PFSK-1 (cell line): ENCODE measurements around the gene ABCC1.

Experiments used
- FOXP2 ChIP-seq: optimal IDR thresholded peaks from 2 replicates; pipeline ENCODE3; 2011; ENCODE audit warnings: borderline replicate concordance, control low read depth, inconsistent platforms; ENCODE audit not compliant: insufficient read depth; ENCODE audit errors: extremely low read length, extremely low read depth
- POLR2AphosphoS5 ChIP-seq: IDR thresholded peaks from 2 replicates; pipeline ENCODE4 v1.6.1; 2012; ENCODE audit warnings: low read depth, mild to moderate bottlenecking, control low read depth, low read length, moderate library complexity
- SIN3A ChIP-seq: IDR thresholded peaks from 2 replicates; pipeline ENCODE4 v1.6.1; 2012; ENCODE audit warnings: mild to moderate bottlenecking, low read length, moderate library complexity, borderline replicate concordance; ENCODE audit not compliant: insufficient read depth
- TAF1 ChIP-seq: IDR thresholded peaks from 2 replicates; pipeline ENCODE4 v1.6.1; 2012; ENCODE audit warnings: low read length, control low read depth, borderline replicate concordance; ENCODE audit not compliant: insufficient read depth
- TF ChIP-seq, protein P1 (sequence below), 2 experiments: IDR thresholded peaks; 2 replicates each; pipeline versions ENCODE4 v1.6.1 to v1.8.0; 2011 to 2012; ENCODE audit warnings: low read depth in 2 of 2, low read length in 2 of 2, control low read depth in 1 of 2, inconsistent platforms in 1 of 2, mild to moderate bottlenecking in 1 of 2, moderate library complexity in 1 of 2; ENCODE audit not compliant: insufficient read depth in 1 of 2

ABCC1 gene

DNA sequence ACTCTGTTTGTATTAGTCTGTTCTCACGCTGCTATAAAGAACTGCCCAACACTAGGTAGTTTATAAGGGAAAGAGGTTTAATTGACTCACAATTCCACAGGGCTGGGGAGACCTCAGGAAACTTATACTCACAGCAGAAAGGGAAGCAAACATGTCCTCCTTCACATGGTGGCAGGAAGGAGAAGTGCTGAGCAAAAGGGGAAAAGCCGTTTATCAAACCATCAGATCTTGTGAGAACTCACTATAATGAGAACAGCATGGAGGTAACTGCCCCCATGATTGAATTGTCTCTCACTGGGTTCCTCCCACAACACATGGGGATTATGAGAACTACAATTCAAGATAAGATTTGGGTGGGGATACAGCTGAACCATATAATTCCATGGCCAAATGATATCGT, 30.9 kb downstream of the ABCC1 start:
- TF ChIP-seq FOXP2, result no peak

DNA sequence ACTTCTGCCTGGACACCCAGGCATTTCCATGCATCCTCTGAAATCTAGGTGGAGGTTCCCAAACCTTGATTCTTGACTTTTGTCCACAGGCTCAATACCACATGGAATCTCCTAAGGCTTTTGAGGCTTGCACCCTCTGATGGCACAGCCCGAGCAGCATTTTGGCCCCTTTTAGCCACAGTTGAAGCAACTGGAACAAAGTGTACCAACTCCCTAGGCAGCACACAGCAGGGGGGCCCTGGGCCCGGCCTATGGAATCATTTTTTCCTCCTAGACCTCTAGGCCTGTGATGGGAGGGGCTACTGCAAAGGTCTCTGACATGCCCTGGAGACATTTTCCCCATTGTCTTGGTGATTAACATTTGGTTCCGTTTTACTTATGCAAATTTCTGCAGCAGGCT, 32.0 kb downstream of the ABCC1 start:
- TF ChIP-seq, protein P1, sequence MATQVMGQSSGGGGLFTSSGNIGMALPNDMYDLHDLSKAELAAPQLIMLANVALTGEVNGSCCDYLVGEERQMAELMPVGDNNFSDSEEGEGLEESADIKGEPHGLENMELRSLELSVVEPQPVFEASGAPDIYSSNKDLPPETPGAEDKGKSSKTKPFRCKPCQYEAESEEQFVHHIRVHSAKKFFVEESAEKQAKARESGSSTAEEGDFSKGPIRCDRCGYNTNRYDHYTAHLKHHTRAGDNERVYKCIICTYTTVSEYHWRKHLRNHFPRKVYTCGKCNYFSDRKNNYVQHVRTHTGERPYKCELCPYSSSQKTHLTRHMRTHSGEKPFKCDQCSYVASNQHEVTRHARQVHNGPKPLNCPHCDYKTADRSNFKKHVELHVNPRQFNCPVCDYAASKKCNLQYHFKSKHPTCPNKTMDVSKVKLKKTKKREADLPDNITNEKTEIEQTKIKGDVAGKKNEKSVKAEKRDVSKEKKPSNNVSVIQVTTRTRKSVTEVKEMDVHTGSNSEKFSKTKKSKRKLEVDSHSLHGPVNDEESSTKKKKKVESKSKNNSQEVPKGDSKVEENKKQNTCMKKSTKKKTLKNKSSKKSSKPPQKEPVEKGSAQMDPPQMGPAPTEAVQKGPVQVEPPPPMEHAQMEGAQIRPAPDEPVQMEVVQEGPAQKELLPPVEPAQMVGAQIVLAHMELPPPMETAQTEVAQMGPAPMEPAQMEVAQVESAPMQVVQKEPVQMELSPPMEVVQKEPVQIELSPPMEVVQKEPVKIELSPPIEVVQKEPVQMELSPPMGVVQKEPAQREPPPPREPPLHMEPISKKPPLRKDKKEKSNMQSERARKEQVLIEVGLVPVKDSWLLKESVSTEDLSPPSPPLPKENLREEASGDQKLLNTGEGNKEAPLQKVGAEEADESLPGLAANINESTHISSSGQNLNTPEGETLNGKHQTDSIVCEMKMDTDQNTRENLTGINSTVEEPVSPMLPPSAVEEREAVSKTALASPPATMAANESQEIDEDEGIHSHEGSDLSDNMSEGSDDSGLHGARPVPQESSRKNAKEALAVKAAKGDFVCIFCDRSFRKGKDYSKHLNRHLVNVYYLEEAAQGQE (IDR thresholded peaks at IDR 0.05; ENCODE audit: insufficient read depth in 1 of 2, low read depth in 2 of 2, low read length in 2 of 2), result no peak
- no peak for TF ChIP-seq POLR2AphosphoS5
- no peak for TF ChIP-seq TAF1
- no peak for TF ChIP-seq SIN3A
- TF ChIP-seq FOXP2, result no peak

DNA sequence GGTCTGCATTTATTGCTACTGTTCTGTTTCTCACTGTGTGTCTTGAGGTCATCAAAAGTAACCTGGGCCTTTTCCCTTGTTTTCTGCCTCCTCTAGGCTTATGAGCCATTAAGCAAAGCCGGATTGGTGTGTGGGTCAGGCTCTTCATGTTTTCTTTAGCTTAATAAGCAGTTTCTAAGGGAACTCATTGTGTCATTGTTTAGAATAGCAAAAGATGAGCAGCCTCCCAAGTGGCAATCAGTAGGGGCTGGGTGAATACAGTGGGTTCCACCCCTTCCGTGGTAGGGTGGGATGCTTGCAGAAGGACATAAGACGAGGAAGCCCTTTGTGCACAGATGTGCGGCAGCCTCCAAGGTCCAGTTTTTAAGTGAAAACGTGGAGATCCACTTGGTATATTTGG, 34.5 kb downstream of the ABCC1 start:
- TF ChIP-seq TAF1, result no peak

DNA sequence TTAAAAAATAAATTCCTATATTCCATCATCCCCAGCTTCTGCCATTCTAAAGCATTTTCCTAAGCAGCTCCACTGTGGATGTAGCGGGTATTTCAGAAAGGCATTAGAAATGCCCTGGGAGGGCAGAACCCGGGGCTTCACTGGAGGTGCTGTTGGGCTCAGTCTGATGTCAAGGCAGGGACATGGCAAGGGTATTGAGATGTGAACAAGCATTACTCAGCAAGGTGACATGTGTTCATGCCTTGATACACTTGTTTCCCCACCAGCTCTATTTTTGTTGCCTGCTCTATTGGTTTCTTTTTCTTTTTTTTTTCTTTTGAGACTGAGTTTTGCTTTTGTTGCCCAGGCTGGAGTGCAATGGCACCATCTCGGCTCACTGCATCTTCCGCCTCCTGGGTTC, 35.7 kb downstream of the ABCC1 start:
- TF ChIP-seq, protein P1 (IDR thresholded peaks at IDR 0.05; ENCODE audit: insufficient read depth in 1 of 2, low read depth in 2 of 2, low read length in 2 of 2), result no peak
- TF ChIP-seq TAF1 (no peak), SIN3A (no peak), POLR2AphosphoS5 (no peak), FOXP2 (no peak)

DNA sequence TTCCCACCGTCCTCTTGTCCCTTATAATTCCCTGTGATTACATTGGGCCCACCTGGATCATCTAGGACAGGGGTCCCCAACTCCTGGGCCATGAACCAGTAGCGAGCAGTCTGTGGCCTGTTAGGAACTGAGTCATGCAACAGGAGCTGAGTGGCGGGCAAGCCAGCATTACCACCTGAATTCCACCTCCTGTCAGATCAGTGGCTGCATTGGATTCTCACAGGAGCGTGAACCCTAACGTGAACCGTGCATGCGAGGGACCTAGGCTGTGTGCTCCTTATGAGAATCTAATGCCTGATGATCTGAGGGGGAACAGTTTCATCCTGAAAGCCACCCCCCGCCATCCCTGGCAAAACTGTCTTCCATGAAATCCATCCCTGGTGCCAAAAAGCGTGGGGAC, 36.8 kb downstream of the ABCC1 start:
- no peak for TF ChIP-seq SIN3A
- TF ChIP-seq, protein P1 (IDR thresholded peaks at IDR 0.05; ENCODE audit: insufficient read depth in 1 of 2, low read depth in 2 of 2, low read length in 2 of 2), result no peak
- TF ChIP-seq FOXP2, result no peak
- TF ChIP-seq TAF1, result no peak
- TF ChIP-seq POLR2AphosphoS5, result no peak

DNA sequence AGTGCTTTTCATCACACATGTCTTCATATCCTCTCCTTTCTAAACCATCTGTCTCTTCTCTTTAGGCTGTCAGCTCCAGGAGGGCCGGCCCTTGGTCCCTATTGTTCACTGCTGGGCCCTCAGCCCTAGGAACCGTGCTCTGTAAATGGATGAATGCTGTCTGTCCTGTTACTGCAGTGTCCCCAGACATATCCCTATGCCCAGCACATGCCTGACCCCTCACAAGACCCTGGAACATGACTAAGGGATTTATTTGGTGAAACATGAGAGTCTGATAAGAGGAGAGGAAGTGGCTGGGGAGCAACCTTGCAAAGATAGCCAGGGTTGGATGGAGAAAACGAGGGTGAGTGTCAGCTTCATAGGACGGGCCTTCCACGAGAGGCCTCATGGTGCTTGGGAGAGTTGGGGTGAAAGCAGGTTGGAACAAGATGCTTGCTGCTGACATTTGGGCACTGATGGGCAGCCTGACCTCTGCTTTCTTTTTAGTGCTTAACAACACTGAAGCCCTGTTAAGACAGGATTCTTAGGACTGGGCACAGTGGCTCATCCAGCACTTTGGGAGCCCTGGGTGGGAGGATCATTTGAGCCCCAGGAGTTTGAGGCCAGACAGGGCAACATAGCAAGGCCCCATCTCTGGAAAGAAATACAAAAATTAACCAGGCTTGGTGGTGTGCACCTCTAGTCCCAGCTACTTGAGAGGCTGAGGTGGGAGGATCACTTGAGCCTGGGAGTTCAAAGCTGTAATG, 39.0 kb downstream of the ABCC1 start:
- TF ChIP-seq POLR2AphosphoS5, result no peak
- TF ChIP-seq, protein P1 (IDR thresholded peaks at IDR 0.05; ENCODE audit: insufficient read depth in 1 of 2, low read depth in 2 of 2, low read length in 2 of 2), result no peak
- TF ChIP-seq TAF1, result no peak
- no peak for TF ChIP-seq FOXP2
- TF ChIP-seq SIN3A, result no peak
